ENCODE measurements around the gene KRTAP1-3. TPM values are rescaled to one million over a fixed set of nuclear protein-coding genes. Genes with fewer than 3 reads are reported as not detected.

Gene KRTAP1-3
- total RNA-seq, 1 experiment from 2014 or later, result not detected

DNA sequence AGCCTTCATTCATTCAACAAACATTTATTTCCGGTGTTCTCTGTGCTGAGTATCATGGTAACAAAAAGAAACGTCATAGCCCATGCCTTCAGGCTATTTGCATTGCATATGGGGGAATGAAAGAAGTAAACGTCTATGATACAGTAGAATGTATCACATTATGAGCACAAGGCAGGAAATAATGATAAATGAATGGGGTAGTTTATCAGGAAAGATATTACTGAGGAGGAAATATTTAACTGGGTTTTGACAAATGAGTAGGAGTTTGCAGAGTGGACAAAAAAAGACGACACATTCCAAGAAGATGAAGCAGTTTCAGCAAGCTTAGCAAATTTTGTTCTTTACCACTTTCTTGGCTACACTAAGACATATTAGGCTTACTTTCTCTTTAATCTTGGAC is 48.0 kb upstream of the KRTAP1-3 start (continued):
- TF ChIP-seq, protein P1, sequence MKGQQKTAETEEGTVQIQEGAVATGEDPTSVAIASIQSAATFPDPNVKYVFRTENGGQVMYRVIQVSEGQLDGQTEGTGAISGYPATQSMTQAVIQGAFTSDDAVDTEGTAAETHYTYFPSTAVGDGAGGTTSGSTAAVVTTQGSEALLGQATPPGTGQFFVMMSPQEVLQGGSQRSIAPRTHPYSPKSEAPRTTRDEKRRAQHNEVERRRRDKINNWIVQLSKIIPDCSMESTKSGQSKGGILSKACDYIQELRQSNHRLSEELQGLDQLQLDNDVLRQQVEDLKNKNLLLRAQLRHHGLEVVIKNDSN (CRISPR knock-in tag; IDR thresholded peaks at IDR 0.05), result no peak

DNA sequence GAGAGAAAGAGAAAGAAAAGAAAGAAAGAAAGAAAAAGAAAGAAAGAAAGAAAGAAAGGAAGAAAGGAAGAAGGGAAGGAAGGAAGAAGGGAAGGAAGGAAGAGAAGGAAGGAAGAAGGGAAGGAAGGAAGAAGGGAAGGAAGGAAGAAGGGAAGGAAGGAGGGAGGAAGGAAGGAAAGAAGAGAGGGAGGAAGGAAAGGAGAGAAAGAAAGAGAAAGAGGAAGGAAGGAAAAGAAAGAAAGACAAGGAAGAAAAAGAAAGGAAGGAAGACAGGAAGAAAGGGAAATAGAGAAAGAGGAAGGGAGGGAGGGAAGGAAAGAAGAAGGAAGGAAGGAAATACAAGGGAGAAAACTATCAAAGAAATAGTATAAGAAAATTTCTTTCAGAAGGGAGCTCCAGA is 42.1 kb upstream of the KRTAP1-3 start:
- Mint-ChIP-seq H3K4me3 (no peak overlapping the region), H3K9me3 (peaks cover 22% of the 10 kb centered on the region), H3K4me1 (no peaks in the 10 kb centered on the region; the same call in 1 of the 2 replicates), H3K27me3 (ENCODE audit: low read depth) (no peaks in the 10 kb centered on the region; the same call in 1 of the 2 replicates), H3K36me3 (no peaks in the 10 kb centered on the region), H3K27ac (no peak overlapping the region)
- POLR2A ChIA-PET, result no interaction called here
- CTCF ChIA-PET, result no interaction called here
- no peak for ATAC-seq
- TF ChIP-seq ZNF263 (CRISPR knock-in tag; IDR thresholded peaks at IDR 0.05; ENCODE audit: low read depth), result no peak
- no peak for TF ChIP-seq ZNF671 (CRISPR knock-in tag; IDR thresholded peaks at IDR 0.05)
- TF ChIP-seq, protein P2, sequence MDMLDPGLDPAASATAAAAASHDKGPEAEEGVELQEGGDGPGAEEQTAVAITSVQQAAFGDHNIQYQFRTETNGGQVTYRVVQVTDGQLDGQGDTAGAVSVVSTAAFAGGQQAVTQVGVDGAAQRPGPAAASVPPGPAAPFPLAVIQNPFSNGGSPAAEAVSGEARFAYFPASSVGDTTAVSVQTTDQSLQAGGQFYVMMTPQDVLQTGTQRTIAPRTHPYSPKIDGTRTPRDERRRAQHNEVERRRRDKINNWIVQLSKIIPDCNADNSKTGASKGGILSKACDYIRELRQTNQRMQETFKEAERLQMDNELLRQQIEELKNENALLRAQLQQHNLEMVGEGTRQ (CRISPR knock-in tag; IDR thresholded peaks at IDR 0.05), result no peak
- no peak for TF ChIP-seq GTF2I (CRISPR knock-in tag; conservative IDR thresholded peaks at IDR 0.05)
- no peak for TF ChIP-seq SMAD3 (CRISPR knock-in tag; IDR thresholded peaks at IDR 0.05; ENCODE audit: borderline replicate concordance)
- TF ChIP-seq JAZF1 (CRISPR knock-in tag; IDR thresholded peaks at IDR 0.05), result no peak
- TF ChIP-seq NFE2L1 (CRISPR knock-in tag; IDR thresholded peaks at IDR 0.05), result no peak
- TF ChIP-seq NFATC4 (CRISPR knock-in tag; IDR thresholded peaks at IDR 0.05), result no peak
- no peak for TF ChIP-seq MXD4 (CRISPR knock-in tag; IDR thresholded peaks at IDR 0.05; ENCODE audit: borderline replicate concordance)
- TF ChIP-seq, protein P3, sequence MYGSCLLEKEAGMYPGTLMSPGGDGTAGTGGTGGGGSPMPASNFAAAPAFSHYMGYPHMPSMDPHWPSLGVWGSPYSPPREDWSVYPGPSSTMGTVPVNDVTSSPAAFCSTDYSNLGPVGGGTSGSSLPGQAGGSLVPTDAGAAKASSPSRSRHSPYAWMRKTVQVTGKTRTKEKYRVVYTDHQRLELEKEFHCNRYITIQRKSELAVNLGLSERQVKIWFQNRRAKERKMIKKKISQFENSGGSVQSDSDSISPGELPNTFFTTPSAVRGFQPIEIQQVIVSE (CRISPR knock-in tag; IDR thresholded peaks at IDR 0.05; ENCODE audit: borderline replicate concordance), result no peak
- no peak for TF ChIP-seq GRHL2 (CRISPR knock-in tag; IDR thresholded peaks at IDR 0.05; ENCODE audit: insufficient replicate concordance, severe bottlenecking)
- no peak for TF ChIP-seq ZNF138 (CRISPR knock-in tag; conservative IDR thresholded peaks at IDR 0.05)
- TF ChIP-seq CREM (CRISPR knock-in tag; IDR thresholded peaks at IDR 0.05), result no peak
- TF ChIP-seq RELA (CRISPR knock-in tag; IDR thresholded peaks at IDR 0.05; ENCODE audit: borderline replicate concordance), result no peak
- no peak for DNase-seq (ENCODE audit: low spot score)

DNA sequence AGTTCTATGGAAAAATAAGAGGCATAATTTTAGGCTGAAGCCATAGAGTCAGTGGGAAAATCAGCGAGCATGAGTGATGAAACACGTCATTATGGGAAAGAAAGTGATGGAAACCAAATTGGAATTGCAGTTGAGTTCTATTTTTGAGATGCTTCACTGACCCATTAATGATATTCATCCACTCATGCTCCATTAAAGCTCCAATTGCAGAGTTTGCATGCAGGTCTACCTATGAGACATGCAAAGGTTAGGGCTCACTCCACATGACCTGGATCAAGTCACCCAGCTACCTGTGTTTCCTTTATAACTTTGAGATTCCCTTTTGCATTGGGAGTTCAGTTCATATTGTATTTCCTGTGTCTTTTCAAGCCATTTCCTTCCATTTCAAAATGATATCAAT is 39.0 kb upstream of the KRTAP1-3 start:
- POLR2A ChIA-PET, result no interaction called here
- ATAC-seq (no peak), DNase-seq (ENCODE audit: low spot score) (no peak)
- Mint-ChIP-seq H3K27ac (no peak overlapping the region), H3K4me3 (no peak overlapping the region), H3K9me3 (peaks cover 16% of the 10 kb centered on the region), H3K27me3 (ENCODE audit: low read depth) (no peaks in the 10 kb centered on the region; the same call in 1 of the 2 replicates), H3K4me1 (no peaks in the 10 kb centered on the region; the same call in 1 of the 2 replicates), H3K36me3 (no peaks in the 10 kb centered on the region)
- CTCF ChIA-PET, result no interaction called here
- TF ChIP-seq MYBL2 (CRISPR knock-in tag; IDR thresholded peaks at IDR 0.05), result no peak
- no peak for TF ChIP-seq TEAD1 (CRISPR knock-in tag; IDR thresholded peaks at IDR 0.05)
- TF ChIP-seq, protein P4, sequence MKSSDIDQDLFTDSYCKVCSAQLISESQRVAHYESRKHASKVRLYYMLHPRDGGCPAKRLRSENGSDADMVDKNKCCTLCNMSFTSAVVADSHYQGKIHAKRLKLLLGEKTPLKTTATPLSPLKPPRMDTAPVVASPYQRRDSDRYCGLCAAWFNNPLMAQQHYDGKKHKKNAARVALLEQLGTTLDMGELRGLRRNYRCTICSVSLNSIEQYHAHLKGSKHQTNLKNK (CRISPR knock-in tag; IDR thresholded peaks at IDR 0.05), result no peak

DNA sequence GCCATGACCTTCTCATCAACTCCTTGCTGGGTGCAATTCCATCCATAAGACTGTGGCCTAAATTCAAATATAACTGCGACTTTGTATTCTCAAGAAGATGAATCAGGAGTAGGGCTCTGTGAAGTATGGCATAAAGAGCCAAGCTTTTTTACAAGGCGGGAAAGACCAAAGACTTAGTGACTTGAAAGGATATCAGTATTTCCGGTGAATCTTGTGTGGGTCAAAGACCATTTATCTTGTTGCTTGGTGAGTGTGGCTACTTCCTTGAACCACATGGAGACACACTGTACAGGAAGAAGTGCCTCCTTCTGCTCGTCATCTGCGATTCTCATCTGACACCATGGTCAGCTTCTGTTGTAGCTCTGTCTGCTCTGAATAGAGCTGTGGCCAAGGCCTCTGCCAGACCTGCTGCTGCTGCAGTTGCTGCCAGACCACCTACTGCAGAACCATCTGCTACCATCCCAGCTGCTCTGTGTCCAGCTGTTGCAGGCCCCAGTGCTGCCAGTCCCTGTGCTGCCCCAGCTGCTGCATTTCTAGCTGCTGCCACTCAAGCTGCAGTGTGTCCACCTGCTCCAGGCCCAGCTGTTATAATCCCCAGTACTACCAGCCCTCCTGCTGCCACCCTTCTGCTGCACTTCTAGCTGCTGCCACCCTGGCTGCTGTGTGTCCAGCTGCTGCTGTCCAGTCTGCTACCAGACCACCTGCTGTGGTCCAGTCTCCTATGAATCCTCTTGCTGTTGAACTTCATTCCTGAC is 37.1 kb upstream of the KRTAP1-3 start:
- Mint-ChIP-seq H3K36me3 (no peaks in the 10 kb centered on the region), H3K9me3 (no peaks in the 10 kb centered on the region), H3K4me1 (no peaks in the 10 kb centered on the region), H3K27me3 (ENCODE audit: low read depth) (no peaks in the 10 kb centered on the region; the same call in 1 of the 2 replicates), H3K27ac (no peak overlapping the region), H3K4me3 (no peak overlapping the region)
- DNase-seq (ENCODE audit: low spot score) (no peak), ATAC-seq (no peak)
- ChIA-PET POLR2A (interaction anchor here (0.6 kb wide), 1 partner anchor 33 kb away, joined by 4 read pairs; no protein-coding TSS in a partner anchor), CTCF (no interaction called here)
- TF ChIP-seq ZNF416 (CRISPR knock-in tag; IDR thresholded peaks at IDR 0.05) (no peak), SP1 (CRISPR knock-in tag; conservative IDR thresholded peaks at IDR 0.05) (no peak), NR2C2 (CRISPR knock-in tag; IDR thresholded peaks at IDR 0.05) (no peak), EMX1 (CRISPR knock-in tag; IDR thresholded peaks at IDR 0.05) (no peak), ZNF138 (CRISPR knock-in tag; conservative IDR thresholded peaks at IDR 0.05) (no peak), TCF7 (CRISPR knock-in tag; IDR thresholded peaks at IDR 0.05; ENCODE audit: low read depth) (no peak), ZNF121 (CRISPR knock-in tag; IDR thresholded peaks at IDR 0.05) (no peak), FOXK1 (CRISPR knock-in tag; IDR thresholded peaks at IDR 0.05) (no peak)
- TF ChIP-seq, protein P2 (CRISPR knock-in tag; IDR thresholded peaks at IDR 0.05), result no peak
- TF ChIP-seq, protein P1 (CRISPR knock-in tag; IDR thresholded peaks at IDR 0.05), result no peak
